Measurements from ENCODE around the gene HOMEZ.
A peak's percentile ranks its signal among the peaks of the same experiment; 100 is the strongest.

- TF ChIP-seq POLR2A (IDR thresholded peaks at IDR 0.05; ENCODE audit: borderline replicate concordance, extremely low read depth, insufficient read depth, insufficient read length) (no peak), SP1 (IDR thresholded peaks at IDR 0.05; ENCODE audit: low read depth) (no peak), CTCF (IDR thresholded peaks at IDR 0.05 in 2 of 3, conservative IDR thresholded peaks at IDR 0.05 in 1 of 3; ENCODE audit: borderline replicate concordance in 1 of 3, insufficient read depth in 1 of 3, low read depth in 2 of 3, low read length in 2 of 3) (peak in 2 of 3 experiments; percentile 16 to 50; a peak in 3 of 6 replicates), JUND (IDR thresholded peaks at IDR 0.05) (no peak), POLR2AphosphoS5 (IDR thresholded peaks at IDR 0.05; ENCODE audit: low read depth, low read length) (no peak), TCF7L2 (IDR thresholded peaks at IDR 0.05; ENCODE audit: borderline replicate concordance, extremely low read depth, insufficient read depth, insufficient read length) (no peak), YY1 (IDR thresholded peaks at IDR 0.05; ENCODE audit: extremely low read depth, insufficient replicate concordance, low read depth, low read length) (no peak), SRF (IDR thresholded peaks at IDR 0.05; ENCODE audit: low read depth) (no peak), ZBTB33 (IDR thresholded peaks at IDR 0.05; ENCODE audit: extremely low read depth, insufficient replicate concordance, low read length) (no peak)
- TF ChIP-seq, protein P1, sequence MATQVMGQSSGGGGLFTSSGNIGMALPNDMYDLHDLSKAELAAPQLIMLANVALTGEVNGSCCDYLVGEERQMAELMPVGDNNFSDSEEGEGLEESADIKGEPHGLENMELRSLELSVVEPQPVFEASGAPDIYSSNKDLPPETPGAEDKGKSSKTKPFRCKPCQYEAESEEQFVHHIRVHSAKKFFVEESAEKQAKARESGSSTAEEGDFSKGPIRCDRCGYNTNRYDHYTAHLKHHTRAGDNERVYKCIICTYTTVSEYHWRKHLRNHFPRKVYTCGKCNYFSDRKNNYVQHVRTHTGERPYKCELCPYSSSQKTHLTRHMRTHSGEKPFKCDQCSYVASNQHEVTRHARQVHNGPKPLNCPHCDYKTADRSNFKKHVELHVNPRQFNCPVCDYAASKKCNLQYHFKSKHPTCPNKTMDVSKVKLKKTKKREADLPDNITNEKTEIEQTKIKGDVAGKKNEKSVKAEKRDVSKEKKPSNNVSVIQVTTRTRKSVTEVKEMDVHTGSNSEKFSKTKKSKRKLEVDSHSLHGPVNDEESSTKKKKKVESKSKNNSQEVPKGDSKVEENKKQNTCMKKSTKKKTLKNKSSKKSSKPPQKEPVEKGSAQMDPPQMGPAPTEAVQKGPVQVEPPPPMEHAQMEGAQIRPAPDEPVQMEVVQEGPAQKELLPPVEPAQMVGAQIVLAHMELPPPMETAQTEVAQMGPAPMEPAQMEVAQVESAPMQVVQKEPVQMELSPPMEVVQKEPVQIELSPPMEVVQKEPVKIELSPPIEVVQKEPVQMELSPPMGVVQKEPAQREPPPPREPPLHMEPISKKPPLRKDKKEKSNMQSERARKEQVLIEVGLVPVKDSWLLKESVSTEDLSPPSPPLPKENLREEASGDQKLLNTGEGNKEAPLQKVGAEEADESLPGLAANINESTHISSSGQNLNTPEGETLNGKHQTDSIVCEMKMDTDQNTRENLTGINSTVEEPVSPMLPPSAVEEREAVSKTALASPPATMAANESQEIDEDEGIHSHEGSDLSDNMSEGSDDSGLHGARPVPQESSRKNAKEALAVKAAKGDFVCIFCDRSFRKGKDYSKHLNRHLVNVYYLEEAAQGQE (IDR thresholded peaks at IDR 0.05; ENCODE audit: low read depth) = no peak
Measured at GRCh38 chr14:23299211-23299957, 13.5 kb upstream of the HOMEZ start.

Data from HCT116 (cell line).